Measurements from ENCODE around the gene SCRN3. TPM values are rescaled to one million over a fixed set of nuclear protein-coding genes. Genes with fewer than 3 reads are reported as not detected.
"Not testable (repeated sequence)": the region's sequence is repeated elsewhere in the genome, so short reads cannot be mapped to it uniquely, and the experiment has no call there.

SCRN3 gene
- total RNA-seq, 1 donor from 2014 or later, result 41.2 TPM

DNA sequence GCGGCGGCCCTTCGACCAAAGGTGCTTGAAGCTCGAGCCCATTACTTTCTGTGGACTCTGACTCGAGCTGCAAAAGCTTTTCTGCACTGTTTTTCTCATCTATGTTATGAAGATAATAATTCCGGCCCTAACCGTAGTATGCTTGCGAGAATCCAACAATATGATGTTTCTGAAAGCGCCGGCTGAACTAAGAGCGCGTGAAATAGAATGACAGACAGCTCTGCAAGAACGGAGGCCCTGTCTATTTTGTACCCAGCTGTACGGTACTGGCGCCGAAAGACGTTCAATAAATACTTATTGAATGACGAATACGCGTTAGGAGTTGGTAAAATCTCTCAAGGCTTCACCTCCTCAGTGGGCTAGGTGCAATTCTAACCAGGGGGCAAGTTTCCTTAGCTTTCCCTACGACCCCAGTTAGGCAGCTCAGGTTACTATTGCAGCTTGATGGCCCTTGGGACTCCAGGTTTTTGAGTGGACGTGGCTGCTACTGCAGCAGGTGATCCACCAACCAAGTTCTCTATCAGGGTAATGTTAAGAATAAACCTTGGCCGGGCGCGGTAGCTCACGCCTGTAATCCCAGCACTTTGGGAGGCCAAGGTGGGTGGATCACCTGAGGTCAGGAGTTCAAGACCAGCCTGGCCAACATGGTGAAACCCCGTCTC is 570 bp downstream of the SCRN3 start:
- DNase-seq (no peak), ATAC-seq (ENCODE audit: poor library complexity) (peak; percentile 44)
- intact Hi-C loops (cut with DNase I), result no loop called here

DNA sequence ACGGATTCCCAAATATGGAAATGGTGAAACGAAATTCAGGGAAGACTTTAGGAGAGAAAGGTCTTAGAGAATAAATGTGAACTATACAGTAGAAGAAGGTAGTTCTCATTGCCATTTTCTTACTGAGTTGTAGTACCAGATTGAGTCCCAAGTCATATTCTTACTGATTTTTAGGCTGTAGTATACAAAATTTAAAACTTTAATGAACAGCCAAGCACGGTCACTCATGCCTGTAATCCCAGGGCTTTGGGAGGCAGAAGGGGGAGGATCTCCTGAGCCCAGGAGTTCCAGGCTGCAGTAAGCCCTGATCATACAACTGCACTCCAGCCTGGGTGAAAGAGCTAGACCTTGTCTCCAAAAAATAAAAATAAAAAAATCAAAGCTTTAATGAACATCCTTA is 2.2 kb downstream of the SCRN3 start:
- ATAC-seq (ENCODE audit: poor library complexity) (no peak), DNase-seq (no peak)
- intact Hi-C loops (cut with DNase I), result no loop called here

DNA sequence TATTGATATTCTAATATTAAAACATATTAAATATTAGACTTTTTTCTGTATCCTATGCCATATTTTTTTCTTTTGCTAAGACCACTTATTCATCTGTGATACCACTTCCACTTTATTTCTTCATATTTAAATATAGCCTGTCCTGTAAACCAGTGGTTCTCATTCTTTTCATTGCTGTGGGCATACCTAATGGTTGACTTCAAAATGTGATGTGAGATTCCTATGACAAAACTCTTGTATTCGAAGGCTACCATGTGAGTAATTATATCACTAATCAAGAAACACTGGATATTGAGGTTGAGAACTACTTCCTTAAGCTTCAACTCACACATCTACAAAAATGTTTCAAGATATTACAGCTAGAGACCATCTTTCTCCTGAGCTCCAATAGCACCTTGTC is 3.6 kb downstream of the SCRN3 start:
- ATAC-seq (ENCODE audit: poor library complexity) (no peak), DNase-seq (no peak)
- intact Hi-C loops (cut with DNase I), result no loop called here

DNA sequence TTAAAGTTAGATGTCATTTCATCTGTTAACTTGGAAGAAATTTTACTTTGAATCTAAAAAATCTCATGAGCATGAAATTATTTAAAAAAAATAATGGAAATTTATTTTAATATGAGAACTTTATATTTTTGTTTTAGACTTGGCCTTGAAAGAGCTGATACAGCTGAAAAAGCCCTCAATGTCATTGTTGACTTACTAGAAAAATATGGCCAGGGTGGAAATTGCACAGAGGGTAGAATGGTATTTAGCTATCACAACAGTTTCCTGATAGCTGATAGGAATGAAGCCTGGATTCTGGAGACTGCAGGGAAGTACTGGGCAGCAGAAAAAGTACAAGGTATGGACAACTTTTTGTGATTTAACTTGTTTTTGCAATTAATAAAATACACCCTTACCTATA is 5.3 kb downstream of the SCRN3 start:
- no peak for DNase-seq
- ATAC-seq (ENCODE audit: poor library complexity), result no peak
- intact Hi-C loops (cut with DNase I), result no loop called here

DNA sequence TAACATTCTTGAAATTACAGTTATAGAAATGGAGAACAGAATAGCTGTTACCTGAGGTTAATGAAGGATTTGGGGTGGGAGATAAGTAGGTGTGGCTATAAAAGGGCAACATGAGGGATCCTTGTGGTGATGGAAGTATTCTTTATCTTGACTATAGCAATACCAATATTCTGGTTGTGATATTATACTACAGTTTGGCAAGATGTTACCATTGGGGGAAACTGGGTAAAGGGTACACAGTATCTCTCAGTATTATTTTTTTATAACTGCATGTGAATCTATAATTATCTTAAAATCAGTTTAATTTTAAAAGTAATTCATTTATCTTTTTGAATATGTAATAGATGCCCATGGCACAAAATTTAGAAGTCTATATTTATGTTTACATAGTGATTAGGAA is 8.1 kb downstream of the SCRN3 start:
- ATAC-seq (ENCODE audit: poor library complexity) (no peak), DNase-seq (no peak)
- intact Hi-C loops (cut with DNase I), result no loop called here

DNA sequence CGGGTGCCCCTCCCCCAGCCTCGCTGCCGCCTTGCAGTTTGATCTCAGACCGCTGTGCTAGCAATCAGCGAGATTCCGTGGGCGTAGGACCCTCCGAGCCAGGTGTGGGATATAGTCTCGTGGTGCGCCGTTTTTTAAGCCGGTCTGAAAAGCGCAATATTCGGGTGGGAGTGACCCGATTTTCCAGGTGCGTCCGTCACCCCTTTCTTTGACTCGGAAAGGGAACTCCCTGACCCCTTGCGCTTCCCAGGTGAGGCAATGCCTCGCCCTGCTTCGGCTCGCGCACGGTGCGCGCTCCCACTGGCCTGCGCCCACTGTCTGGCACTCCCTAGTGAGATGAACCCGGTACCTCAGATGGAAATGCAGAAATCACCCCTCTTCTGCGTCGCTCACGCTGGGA is 14.5 kb downstream of the SCRN3 start:
- intact Hi-C loops (cut with DNase I); ATAC-seq (ENCODE audit: poor library complexity); DNase-seq: not testable (repeated sequence)

DNA sequence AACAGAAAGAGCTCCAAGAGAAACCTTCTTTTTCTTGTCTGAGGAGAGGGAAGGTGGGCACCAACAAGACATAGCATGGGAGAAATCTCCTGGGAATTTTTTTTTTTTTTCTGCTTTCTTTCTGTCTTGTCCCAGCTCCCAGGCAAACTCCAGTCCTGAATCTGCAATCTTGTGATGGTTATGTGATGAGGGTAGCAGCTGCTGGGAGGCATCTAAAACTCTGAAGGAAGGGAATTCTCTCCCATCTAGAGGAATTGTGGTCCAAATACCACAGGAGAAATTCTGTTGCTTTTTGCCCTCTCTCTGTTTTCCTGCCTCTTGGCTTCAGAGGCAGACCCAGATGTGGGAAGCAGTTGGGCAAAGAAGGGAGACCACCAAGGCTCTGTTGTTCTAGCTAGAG is 16.7 kb downstream of the SCRN3 start:
- ATAC-seq (ENCODE audit: poor library complexity) (no peak), DNase-seq (no peak)
- intact Hi-C loops (cut with DNase I), result no loop called here

DNA sequence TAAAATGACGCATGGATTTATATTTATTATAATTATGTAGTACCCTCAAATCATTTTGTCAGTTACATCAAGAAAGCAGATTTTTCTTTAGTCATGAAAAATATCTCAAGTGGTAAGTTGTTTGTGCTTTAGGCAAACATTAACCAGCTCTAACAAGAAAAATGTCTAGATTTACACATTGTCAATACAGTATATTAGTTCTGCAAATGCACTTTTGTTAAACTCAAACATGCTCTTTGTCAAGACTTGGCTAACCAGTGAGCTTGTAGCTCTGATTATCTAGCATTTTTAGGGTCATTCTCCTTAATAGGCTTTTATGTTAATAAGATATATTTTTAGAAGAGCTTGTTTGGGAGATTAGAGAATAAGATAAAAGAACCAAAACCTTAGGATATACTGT is 32.7 kb downstream of the SCRN3 start:
- intact Hi-C loops (cut with DNase I), result no loop called here
- DNase-seq (no peak), ATAC-seq (ENCODE audit: poor library complexity) (no peak)

DNA sequence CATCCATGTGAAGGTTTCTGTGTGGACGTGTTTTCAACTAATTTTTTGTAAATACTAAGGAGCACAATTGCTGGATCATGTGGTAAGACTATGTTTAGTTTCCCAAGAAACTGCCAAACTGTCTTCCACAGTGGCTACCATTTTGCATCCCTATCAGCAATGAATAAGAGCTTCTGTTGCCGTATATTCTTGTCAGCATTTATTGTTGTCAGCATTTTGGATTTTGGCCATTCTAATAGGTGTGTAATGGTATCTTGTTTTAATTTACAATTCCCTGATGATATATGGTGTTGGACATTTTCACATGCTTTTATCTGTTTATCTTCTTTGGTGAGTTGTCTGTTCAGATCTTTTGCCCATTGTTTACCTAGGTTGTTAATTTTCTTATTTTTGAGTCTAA is 34.5 kb downstream of the SCRN3 start:
- no peak for ATAC-seq (ENCODE audit: poor library complexity)
- intact Hi-C loops (cut with DNase I), result no loop called here
- no peak for DNase-seq

DNA sequence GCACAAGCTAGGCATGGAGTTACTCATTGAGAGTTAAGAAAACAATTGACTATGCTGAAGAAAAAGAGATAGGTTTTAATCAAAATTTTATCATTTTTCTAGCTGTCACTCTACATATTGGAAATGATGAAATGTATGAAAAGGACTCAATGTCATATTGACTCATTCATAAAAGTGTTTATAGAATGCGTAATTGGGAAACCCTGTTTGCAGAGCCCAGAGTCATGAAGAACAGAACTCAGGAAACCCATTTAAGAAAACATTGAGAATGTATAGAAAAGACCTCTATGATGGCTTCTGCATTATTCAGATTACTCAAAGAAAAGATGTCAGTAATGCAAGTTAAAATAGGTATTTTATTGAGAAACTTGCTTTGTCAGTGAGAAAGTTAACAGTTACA is 36.4 kb downstream of the SCRN3 start:
- ATAC-seq (ENCODE audit: poor library complexity) (no peak), DNase-seq (no peak)
- intact Hi-C loops (cut with DNase I), result no loop called here

DNA sequence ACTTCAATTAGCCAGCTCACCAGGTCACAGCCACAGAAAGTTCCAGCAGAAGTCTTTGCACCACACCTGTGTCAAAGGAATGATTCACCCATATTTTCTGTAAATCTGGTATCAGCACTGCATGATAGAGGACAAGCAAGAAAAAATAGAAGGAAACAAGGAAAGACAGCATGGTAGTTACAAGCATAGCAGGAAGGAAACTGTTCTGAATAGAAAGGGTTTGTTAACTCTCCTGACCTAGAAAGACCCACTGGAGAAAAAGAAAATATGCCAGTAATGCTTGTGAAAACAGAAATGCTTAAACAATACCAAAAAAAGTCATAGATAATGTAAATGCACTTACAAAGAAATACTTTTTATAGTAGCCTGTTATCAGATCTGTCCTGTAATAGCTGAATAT is 40.8 kb downstream of the SCRN3 start:
- no peak for ATAC-seq (ENCODE audit: poor library complexity)
- DNase-seq, result no peak
- intact Hi-C loops (cut with DNase I), result no loop called here

DNA sequence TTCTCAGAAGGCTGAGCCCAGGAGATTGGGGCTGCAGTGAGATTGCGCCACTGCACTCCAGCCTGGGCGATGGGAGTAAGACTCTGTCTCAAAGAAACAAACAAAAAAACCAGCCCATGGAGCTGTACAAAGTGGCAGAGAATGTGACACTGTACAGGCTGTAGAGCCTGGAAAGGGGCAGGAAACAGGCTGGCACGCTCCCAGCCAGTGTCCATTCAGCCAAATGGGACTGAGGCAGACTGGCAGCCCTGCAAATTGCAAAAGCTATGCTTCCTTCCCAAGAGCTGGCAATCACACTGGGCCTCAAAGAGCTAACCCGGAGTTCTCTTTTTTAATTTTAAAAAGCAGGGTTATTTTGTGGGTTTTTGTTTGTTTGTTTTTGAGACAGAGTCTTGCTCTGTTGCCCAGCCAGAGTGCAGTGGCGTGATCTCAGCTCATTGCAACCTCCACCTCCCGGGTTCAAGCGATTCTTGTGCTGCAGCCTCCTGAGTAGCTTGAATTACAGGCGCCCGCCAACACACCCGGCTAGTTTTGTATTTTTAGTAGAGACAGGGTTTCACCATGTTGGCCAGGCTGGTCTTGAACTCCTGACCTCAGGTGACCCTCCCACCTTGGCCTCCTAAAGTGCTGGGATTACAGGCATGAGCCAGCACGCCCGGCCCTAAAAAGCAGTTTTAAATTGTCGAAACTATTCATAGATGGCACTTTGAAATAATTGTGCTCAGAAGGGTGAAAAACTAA is 42.8 kb downstream of the SCRN3 start:
- intact Hi-C loops (cut with DNase I), result no loop called here
- ATAC-seq (ENCODE audit: poor library complexity) (peak; percentile 95), DNase-seq (peak; percentile 82)

DNA sequence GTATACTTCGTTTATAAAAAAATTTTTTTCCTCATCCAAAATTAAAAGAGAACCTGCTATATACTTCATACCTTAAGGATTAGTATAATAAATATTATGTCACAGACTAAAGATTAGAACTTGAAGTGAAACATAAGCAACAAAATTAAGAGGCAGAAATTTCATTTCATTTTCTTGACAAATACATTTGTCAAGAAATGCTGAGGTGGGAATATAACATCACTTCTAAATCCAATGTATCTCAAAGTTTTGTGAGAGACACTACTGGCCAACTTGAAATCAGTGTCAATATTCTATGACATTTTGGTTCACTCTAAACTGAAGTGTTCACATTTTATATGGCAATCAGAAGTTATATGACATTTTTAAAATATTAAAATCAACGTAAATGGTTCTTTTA is 43.8 kb downstream of the SCRN3 start:
- ATAC-seq (ENCODE audit: poor library complexity) (no peak), DNase-seq (no peak)
- intact Hi-C loops (cut with DNase I), result no loop called here

DNA sequence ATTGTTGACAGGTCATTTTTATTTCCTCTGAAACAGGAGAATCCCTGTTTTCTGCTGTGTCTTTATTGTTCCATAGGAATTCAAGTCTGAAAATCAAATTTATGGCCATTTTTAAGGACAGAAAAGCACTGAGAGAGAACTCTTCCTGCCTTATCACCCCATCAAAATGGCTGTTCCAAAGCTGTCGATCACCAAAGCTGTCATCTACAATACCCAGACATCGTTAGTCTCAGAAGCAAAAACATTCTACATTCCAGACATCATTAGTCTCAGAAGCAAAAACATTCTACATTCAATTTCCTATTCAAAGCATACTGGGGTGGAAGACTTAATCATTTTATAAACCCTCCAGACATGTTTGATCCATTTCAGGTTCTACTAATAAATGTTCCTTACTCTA is 44.4 kb downstream of the SCRN3 start:
- ATAC-seq (ENCODE audit: poor library complexity), result no peak
- intact Hi-C loops (cut with DNase I), result no loop called here
- no peak for DNase-seq

DNA sequence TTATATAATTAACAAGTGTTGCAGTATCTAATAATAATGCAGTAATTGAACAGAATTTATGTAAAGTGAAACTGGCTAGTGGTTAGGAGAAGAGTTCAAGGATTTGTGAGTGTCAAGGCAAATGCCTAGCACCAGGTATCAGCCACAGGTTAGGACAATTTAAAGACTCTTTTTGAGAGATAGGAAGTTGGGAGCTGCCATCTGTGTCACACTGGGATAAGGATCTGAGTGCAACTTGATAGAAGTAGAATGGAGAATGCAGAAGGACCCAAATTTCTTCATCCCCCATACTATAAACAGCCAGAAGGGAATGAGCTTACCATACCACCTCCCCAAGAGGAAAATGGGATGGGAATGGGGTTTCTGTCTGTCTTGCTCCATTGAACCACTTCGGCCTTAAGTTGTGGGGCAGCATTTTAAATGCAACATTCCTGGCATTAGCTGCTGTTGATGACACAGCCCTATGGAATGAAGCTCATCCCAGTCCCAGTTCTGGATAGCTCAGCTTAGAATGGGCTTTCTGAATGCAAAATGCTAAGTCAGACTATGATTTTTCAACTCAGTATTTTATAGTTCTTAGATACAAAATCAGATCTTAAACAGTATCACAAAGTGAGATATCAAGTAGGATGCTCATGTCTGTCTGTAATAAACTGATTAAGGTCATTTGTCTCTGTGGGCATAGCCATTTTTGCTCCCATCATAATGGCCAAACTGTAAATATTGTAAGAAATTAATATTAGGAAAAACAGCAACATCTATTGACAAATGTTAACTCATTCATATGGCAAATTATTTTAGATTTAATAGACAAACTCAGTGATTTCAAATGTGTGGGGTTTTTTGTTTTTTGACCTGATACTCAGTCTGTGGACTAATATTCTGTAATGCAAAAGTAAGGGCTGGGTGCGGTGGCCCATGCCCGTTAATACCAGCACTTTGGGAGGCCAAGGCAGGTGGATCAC is 47.3 kb downstream of the SCRN3 start:
- no peak for DNase-seq
- intact Hi-C loops (cut with DNase I), result no loop called here
- ATAC-seq (ENCODE audit: poor library complexity), result no peak

DNA sequence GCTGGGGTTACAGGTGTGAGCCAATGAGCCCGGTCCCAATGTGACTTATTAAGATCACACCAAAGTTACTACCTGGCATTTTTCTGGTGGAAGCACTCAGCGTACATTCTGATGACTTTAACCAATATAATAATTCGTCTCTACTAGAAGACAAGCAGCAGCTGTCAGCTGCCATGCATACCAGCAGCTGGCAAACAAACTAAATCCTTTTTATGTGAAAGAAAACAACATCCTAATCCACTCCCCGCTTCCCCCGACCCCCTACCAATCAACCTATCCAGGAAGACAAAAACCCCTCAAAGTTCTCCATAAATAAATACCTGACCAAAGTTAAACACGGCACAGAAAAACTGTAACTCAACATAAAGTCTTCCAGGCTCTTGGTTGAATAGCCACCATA is 49.2 kb downstream of the SCRN3 start:
- DNase-seq, result no peak
- ATAC-seq (ENCODE audit: poor library complexity), result no peak
- intact Hi-C loops (cut with DNase I), result no loop called here

DNA sequence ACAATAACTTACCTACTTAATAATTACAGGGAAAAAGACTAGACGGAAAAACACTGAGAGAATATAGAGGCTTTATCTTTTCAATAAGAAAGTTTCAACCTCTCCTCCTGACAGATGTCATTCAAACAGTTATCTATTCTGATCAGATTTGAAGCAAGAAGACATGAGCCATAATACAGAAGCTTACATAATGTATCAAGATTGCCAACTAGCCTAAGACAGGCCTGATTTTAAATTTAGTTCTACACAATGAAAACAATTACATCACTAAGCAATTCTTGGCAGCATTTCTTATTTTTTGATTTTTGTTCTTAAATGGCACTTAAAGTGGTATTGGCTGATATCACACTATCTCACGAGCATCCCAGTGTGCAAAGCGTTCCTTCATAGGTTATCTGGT is 49.7 kb downstream of the SCRN3 start:
- ATAC-seq (ENCODE audit: poor library complexity) (no peak), DNase-seq (no peak)
- intact Hi-C loops (cut with DNase I), result no loop called here

DNA sequence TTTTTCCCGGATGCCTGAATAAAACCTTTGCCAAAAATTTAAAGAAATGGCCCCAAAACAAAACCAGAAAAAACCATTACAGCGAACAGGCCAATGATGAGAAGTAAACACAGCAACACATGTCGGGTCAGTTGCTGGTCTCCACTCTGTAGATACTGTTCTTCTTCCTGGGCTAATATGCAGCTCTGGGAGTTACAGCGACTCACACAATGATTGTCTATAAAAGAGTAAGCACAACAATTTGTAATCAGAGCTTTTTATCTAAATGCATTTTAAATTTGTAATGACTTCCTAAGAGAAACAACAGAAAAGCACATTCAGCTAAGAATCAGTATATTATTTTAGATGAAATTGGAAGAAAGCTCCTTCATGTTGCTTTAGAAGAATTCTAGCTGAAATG is 51.0 kb downstream of the SCRN3 start:
- intact Hi-C loops (cut with DNase I), result no loop called here
- no peak for DNase-seq

DNA sequence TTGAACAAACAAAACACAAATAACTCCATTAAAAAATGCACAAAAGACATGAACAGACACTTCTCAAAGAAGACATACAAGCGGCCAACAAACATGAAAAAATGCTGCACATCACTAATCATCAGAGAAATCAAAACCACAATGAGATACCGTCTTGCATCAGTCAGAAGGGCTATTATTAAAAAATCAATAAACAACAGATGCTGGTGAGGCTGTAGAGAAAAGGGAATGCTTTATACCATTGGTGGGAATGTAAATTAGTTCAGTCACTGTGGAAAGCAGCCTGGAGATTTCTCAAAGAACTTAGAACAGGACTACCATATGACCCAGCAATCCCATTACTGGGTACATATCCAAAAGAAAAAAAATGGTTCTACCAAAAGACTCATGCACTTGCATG is 53.5 kb downstream of the SCRN3 start:
- DNase-seq (no peak), ATAC-seq (ENCODE audit: poor library complexity) (no peak)
- intact Hi-C loops (cut with DNase I), result no loop called here

More for the DNA sequence above, 51.0 kb downstream of the SCRN3 start:
- no peak for ATAC-seq (ENCODE audit: poor library complexity)
